Measurements from ENCODE around the gene SUSD6.

DNA sequence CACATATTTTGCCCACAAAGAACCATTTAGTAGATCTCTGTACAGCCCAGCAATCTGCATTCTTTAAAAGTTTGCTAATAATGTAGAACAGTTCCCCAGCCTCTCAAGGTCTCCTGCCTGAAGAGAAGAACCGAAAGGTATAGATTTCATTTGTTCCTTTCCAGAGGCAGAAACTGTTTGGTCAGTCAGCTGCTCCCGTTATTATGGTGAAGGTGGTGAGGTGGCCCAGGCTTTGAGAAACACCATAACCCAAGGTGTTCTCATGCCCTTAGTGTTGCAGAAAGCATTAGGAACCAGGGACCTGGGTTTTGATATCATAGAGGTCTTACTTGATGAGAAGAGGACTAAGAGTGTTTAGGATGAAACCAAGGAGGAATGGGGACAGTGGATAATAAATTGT is 65.3 kb downstream of the SUSD6 start:
- TF ChIP-seq, protein P1, sequence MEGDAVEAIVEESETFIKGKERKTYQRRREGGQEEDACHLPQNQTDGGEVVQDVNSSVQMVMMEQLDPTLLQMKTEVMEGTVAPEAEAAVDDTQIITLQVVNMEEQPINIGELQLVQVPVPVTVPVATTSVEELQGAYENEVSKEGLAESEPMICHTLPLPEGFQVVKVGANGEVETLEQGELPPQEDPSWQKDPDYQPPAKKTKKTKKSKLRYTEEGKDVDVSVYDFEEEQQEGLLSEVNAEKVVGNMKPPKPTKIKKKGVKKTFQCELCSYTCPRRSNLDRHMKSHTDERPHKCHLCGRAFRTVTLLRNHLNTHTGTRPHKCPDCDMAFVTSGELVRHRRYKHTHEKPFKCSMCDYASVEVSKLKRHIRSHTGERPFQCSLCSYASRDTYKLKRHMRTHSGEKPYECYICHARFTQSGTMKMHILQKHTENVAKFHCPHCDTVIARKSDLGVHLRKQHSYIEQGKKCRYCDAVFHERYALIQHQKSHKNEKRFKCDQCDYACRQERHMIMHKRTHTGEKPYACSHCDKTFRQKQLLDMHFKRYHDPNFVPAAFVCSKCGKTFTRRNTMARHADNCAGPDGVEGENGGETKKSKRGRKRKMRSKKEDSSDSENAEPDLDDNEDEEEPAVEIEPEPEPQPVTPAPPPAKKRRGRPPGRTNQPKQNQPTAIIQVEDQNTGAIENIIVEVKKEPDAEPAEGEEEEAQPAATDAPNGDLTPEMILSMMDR (IDR thresholded peaks at IDR 0.05; ENCODE audit: insufficient read depth, low read length): no peak
- no peak for TF ChIP-seq POLR2AphosphoS5 (IDR thresholded peaks at IDR 0.05; ENCODE audit: low read depth)
